WTC11 (cell line): ENCODE results near the gene UQCRHL. TPM values are rescaled to one million over a fixed set of nuclear protein-coding genes. Genes with fewer than 3 reads are reported as not detected.
A peak's percentile ranks its signal among the peaks of the same experiment; 100 is the strongest.

Experiments used
- ATAC-seq: fragments of 200-7000 bp; cut with Tn5 transposase; 2 replicates; pipeline ENCODE4 v1.10.0; 2021; ENCODE audit warnings: mild to moderate bottlenecking, moderate library complexity
- CTCF ChIA-PET: fragments of 300-600 bp; sonication (Branson Sonifier 250); formaldehyde crosslinking; loops from one replicate; lab custom pipeline; 2021; ENCODE audit warnings: antibody characterized with exemption; lab: Charles Lee
- POLR2A ChIA-PET: fragments of 350-600 bp; sonication (Branson Sonifier 250); formaldehyde crosslinking; loops from one replicate; lab custom pipeline; 2021; ENCODE audit warnings: antibody characterized with exemption; lab: Charles Lee
- DNase-seq: peaks from one replicate; pipeline ENCODE4 v3.0.0; 2021; ENCODE audit warnings: low spot score
- H3K27ac Mint-ChIP-seq: 2 replicates; pipeline ENCODE4 v1.8.0; 2021; ENCODE audit warnings: mixed read lengths
- H3K27me3 Mint-ChIP-seq: 2 replicates; pipeline ENCODE4 v1.8.0; 2021; ENCODE audit warnings: low read depth, mild to moderate bottlenecking, moderate library complexity, mixed read lengths
- H3K36me3 Mint-ChIP-seq: 2 replicates; pipeline ENCODE4 v1.8.0; 2021; ENCODE audit warnings: mixed read lengths
- H3K4me1 Mint-ChIP-seq: 2 replicates; pipeline ENCODE4 v1.8.0; 2022; ENCODE audit warnings: mixed read lengths
- H3K4me3 Mint-ChIP-seq: 2 replicates; pipeline ENCODE4 v1.8.0; 2021; ENCODE audit warnings: mild to moderate bottlenecking, moderate library complexity, mixed read lengths
- H3K9me3 Mint-ChIP-seq: 2 replicates; pipeline ENCODE4 v1.8.0; 2021; ENCODE audit warnings: mixed read lengths
- ATF1 ChIP-seq: sonication (generic); formaldehyde crosslinking; IDR thresholded peaks from 2 replicates; pipeline ENCODE4 v1.8.1; 2023; ENCODE audit warnings: mild to moderate bottlenecking, moderate library complexity, missing genetic modification reagents
- CREM ChIP-seq: sonication (generic); formaldehyde crosslinking; IDR thresholded peaks from 2 replicates; pipeline ENCODE4 v1.8.1; 2022; ENCODE audit warnings: mild to moderate bottlenecking, missing genetic modification reagents, moderate library complexity
- ESRRA ChIP-seq: sonication (generic); formaldehyde crosslinking; IDR thresholded peaks from 2 replicates; pipeline ENCODE4 v1.8.1; 2022; ENCODE audit warnings: mild to moderate bottlenecking, missing genetic modification reagents, borderline replicate concordance
- ETV6 ChIP-seq: sonication (generic); formaldehyde crosslinking; IDR thresholded peaks from 2 replicates; pipeline ENCODE4 v1.8.1; 2022; ENCODE audit warnings: mild to moderate bottlenecking, missing genetic modification reagents
- FOXP1 ChIP-seq: sonication (generic); formaldehyde crosslinking; IDR thresholded peaks from 2 replicates; pipeline ENCODE4 v1.8.0; 2022; ENCODE audit warnings: missing genetic modification reagents, mild to moderate bottlenecking, moderate library complexity, borderline replicate concordance
- GABPB1 ChIP-seq: sonication (generic); formaldehyde crosslinking; IDR thresholded peaks from 2 replicates; pipeline ENCODE4 v1.8.1; 2023; ENCODE audit warnings: mild to moderate bottlenecking, missing genetic modification reagents
- RELA ChIP-seq: sonication (generic); formaldehyde crosslinking; IDR thresholded peaks from 2 replicates; pipeline ENCODE4 v1.8.1; 2022; ENCODE audit warnings: missing genetic modification reagents, mild to moderate bottlenecking, borderline replicate concordance
- TCF7 ChIP-seq: sonication (generic); formaldehyde crosslinking; IDR thresholded peaks from 2 replicates; pipeline ENCODE4 v1.8.0; 2022; ENCODE audit warnings: mild to moderate bottlenecking, low read depth, missing genetic modification reagents, moderate library complexity
- TEAD1 ChIP-seq: sonication (generic); formaldehyde crosslinking; IDR thresholded peaks from 2 replicates; pipeline ENCODE4 v1.8.0; 2022; ENCODE audit warnings: mild to moderate bottlenecking, missing genetic modification reagents
- ZBTB21 ChIP-seq: sonication (generic); formaldehyde crosslinking; IDR thresholded peaks from 2 replicates; pipeline ENCODE4 v1.8.1; 2023; ENCODE audit warnings: mild to moderate bottlenecking, missing genetic modification reagents, borderline replicate concordance
- ZNF138 ChIP-seq: sonication (generic); formaldehyde crosslinking; conservative IDR thresholded peaks from 2 replicates; pipeline ENCODE4 v1.8.1; 2022; ENCODE audit warnings: mild to moderate bottlenecking, moderate library complexity, missing genetic modification reagents
- ZNF416 ChIP-seq: fragments of 250-450 bp; sonication (Bioruptor Pico); IDR thresholded peaks from 2 replicates; pipeline ENCODE4 v1.9.0; 2021; ENCODE audit warnings: mild to moderate bottlenecking, inconsistent platforms
- ZNF423 ChIP-seq: fragments of 250-450 bp; sonication (Bioruptor Pico); IDR thresholded peaks from 2 replicates; pipeline ENCODE4 v2.1.2; 2022; ENCODE audit warnings: mild to moderate bottlenecking, moderate library complexity
- total RNA-seq: library from RNA; stranded (reverse); gene quantifications from 3 replicates; pipeline ENCODE4 v1.2.3, GENCODE V29; 2021
- TF ChIP-seq, protein P1 (sequence below): sonication (generic); formaldehyde crosslinking; IDR thresholded peaks from 2 replicates; pipeline ENCODE4 v1.8.0; 2022; ENCODE audit warnings: mild to moderate bottlenecking, missing genetic modification reagents
- TF ChIP-seq, protein P2 (sequence below): sonication (generic); formaldehyde crosslinking; IDR thresholded peaks from 2 replicates; pipeline ENCODE4 v1.8.0; 2022; ENCODE audit warnings: mild to moderate bottlenecking, missing genetic modification reagents
- TF ChIP-seq, protein P3 (sequence below): sonication (generic); formaldehyde crosslinking; IDR thresholded peaks from 2 replicates; pipeline ENCODE4 v1.8.0; 2023; ENCODE audit warnings: missing genetic modification reagents
- TF ChIP-seq, protein P4 (sequence below): sonication (generic); formaldehyde crosslinking; IDR thresholded peaks from 2 replicates; pipeline ENCODE4 v1.8.0; 2022; ENCODE audit warnings: mild to moderate bottlenecking, missing genetic modification reagents
- TF ChIP-seq, protein P5 (sequence below): sonication (generic); formaldehyde crosslinking; IDR thresholded peaks from 2 replicates; pipeline ENCODE4 v1.8.1; 2022; ENCODE audit warnings: mild to moderate bottlenecking, moderate library complexity, missing genetic modification reagents
- TF ChIP-seq, protein P6 (sequence below): fragments of 250-450 bp; sonication (Bioruptor Pico); IDR thresholded peaks from 2 replicates; pipeline ENCODE4 v1.8.0; 2021; ENCODE audit warnings: mild to moderate bottlenecking
- TF ChIP-seq, protein P7 (sequence below): sonication (generic); formaldehyde crosslinking; IDR thresholded peaks from 2 replicates; pipeline ENCODE4 v1.8.1; 2023; ENCODE audit warnings: mild to moderate bottlenecking, missing genetic modification reagents, moderate library complexity
- TF ChIP-seq, protein P8 (sequence below): sonication (generic); formaldehyde crosslinking; IDR thresholded peaks from 2 replicates; pipeline ENCODE4 v1.8.1; 2022; ENCODE audit warnings: mild to moderate bottlenecking, missing genetic modification reagents, moderate library complexity, borderline replicate concordance
- TF ChIP-seq, protein P9 (sequence below): sonication (generic); formaldehyde crosslinking; IDR thresholded peaks from 2 replicates; pipeline ENCODE4 v1.8.1; 2023; ENCODE audit warnings: mild to moderate bottlenecking, moderate library complexity, missing genetic modification reagents
- TF ChIP-seq, protein P10 (sequence below): sonication (generic); formaldehyde crosslinking; IDR thresholded peaks from 2 replicates; pipeline ENCODE4 v1.8.0; 2022; ENCODE audit warnings: mild to moderate bottlenecking, missing genetic modification reagents

The UQCRHL gene
- total RNA-seq, 1 experiment from 2014 or later, result 3.8 TPM

DNA sequence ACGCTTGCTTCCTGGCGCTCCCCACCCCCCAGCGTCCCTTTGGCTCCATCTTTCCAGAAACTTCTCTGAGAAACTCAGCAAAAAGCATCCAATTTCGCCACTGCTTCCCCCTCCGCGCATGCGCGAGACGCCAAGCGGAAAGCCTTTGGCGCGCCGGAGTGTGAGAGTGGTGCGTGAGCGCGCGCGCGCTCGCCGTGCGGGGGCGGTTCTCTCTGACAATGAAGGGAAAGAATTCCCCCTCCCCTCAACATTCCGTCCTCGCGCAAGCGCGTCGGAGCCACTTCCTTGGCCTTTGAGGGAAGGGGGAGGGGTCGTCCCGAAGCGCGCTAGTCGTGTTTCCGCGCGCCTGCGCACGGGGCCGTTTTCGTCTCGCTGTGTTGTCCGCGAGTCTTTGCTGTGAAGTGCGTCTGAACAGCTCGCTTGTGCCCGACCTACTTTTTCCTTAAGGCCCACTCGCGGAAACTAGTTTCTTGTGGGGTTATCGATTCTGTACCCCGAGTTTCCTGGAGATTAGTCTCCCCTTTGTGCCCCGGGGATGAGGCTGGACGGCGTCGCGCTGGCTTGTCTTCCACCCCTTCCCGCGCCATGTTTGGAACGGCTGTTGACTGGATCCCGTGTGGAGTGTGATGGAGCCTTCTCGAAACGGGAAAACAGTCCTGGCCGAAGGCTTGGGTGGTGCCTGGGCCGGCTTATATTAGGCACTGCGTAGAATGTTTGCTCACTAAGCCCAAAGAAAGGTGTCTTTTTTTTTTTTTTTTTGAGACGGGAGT lies 28.5 kb upstream of the UQCRHL start:
- Mint-ChIP-seq H3K9me3 (no peaks in the 10 kb centered on the region), H3K4me3 (peak overlapping the region; percentile 81), H3K27me3 (no peaks in the 10 kb centered on the region; the same call in 1 of the 2 replicates), H3K36me3 (peaks cover 7% of the 10 kb centered on the region), H3K4me1 (peaks cover 33% of the 10 kb centered on the region), H3K27ac (peak overlapping the region; percentile 99)
- ChIA-PET CTCF (interaction anchor here (1.0 kb wide), 1 partner anchor 12 kb away, joined by 3 read pairs; the partner anchor contains the start of gene SPEN), POLR2A (interaction anchor here (0.7 to 3.7 kb wide), 2 partner anchors 12 to 136 kb away, joined by 4 to 51 read pairs; partner anchors contain the start of gene SPEN)
- peak; percentile 92 for DNase-seq
- peak; percentile 50 for ATAC-seq
- no peak for TF ChIP-seq ZNF423 (CRISPR knock-in tag)
- no peak for TF ChIP-seq ZBTB21 (CRISPR knock-in tag)
- no peak for TF ChIP-seq ZNF138 (CRISPR knock-in tag)
- TF ChIP-seq, protein P1, sequence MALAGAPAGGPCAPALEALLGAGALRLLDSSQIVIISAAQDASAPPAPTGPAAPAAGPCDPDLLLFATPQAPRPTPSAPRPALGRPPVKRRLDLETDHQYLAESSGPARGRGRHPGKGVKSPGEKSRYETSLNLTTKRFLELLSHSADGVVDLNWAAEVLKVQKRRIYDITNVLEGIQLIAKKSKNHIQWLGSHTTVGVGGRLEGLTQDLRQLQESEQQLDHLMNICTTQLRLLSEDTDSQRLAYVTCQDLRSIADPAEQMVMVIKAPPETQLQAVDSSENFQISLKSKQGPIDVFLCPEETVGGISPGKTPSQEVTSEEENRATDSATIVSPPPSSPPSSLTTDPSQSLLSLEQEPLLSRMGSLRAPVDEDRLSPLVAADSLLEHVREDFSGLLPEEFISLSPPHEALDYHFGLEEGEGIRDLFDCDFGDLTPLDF (CRISPR knock-in tag), result no peak
- TF ChIP-seq, protein P2, sequence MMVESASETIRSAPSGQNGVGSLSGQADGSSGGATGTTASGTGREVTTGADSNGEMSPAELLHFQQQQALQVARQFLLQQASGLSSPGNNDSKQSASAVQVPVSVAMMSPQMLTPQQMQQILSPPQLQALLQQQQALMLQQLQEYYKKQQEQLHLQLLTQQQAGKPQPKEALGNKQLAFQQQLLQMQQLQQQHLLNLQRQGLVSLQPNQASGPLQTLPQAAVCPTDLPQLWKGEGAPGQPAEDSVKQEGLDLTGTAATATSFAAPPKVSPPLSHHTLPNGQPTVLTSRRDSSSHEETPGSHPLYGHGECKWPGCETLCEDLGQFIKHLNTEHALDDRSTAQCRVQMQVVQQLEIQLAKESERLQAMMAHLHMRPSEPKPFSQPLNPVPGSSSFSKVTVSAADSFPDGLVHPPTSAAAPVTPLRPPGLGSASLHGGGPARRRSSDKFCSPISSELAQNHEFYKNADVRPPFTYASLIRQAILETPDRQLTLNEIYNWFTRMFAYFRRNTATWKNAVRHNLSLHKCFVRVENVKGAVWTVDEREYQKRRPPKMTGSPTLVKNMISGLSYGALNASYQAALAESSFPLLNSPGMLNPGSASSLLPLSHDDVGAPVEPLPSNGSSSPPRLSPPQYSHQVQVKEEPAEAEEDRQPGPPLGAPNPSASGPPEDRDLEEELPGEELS (CRISPR knock-in tag), result peak; percentile 78
- peak; percentile 52; the same call in 1 of the 2 replicates for TF ChIP-seq TEAD1 (CRISPR knock-in tag)
- TF ChIP-seq, protein P3, sequence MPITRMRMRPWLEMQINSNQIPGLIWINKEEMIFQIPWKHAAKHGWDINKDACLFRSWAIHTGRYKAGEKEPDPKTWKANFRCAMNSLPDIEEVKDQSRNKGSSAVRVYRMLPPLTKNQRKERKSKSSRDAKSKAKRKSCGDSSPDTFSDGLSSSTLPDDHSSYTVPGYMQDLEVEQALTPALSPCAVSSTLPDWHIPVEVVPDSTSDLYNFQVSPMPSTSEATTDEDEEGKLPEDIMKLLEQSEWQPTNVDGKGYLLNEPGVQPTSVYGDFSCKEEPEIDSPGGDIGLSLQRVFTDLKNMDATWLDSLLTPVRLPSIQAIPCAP (CRISPR knock-in tag), result 0 out of 2 replicates have a peak, but pooled peaks have one; percentile 76
- no peak for TF ChIP-seq ZNF416
- TF ChIP-seq, protein P4, sequence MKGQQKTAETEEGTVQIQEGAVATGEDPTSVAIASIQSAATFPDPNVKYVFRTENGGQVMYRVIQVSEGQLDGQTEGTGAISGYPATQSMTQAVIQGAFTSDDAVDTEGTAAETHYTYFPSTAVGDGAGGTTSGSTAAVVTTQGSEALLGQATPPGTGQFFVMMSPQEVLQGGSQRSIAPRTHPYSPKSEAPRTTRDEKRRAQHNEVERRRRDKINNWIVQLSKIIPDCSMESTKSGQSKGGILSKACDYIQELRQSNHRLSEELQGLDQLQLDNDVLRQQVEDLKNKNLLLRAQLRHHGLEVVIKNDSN, result no peak
- TF ChIP-seq, protein P5, sequence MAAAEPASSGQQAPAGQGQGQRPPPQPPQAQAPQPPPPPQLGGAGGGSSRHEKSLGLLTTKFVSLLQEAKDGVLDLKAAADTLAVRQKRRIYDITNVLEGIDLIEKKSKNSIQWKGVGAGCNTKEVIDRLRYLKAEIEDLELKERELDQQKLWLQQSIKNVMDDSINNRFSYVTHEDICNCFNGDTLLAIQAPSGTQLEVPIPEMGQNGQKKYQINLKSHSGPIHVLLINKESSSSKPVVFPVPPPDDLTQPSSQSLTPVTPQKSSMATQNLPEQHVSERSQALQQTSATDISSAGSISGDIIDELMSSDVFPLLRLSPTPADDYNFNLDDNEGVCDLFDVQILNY (CRISPR knock-in tag), result peak; percentile 93
- TF ChIP-seq TCF7 (CRISPR knock-in tag), result no peak
- TF ChIP-seq FOXP1 (CRISPR knock-in tag), result peak; percentile 58
- TF ChIP-seq GABPB1 (CRISPR knock-in tag), result 0 out of 2 replicates have a peak, but pooled peaks have one; percentile 13
- TF ChIP-seq, protein P6, sequence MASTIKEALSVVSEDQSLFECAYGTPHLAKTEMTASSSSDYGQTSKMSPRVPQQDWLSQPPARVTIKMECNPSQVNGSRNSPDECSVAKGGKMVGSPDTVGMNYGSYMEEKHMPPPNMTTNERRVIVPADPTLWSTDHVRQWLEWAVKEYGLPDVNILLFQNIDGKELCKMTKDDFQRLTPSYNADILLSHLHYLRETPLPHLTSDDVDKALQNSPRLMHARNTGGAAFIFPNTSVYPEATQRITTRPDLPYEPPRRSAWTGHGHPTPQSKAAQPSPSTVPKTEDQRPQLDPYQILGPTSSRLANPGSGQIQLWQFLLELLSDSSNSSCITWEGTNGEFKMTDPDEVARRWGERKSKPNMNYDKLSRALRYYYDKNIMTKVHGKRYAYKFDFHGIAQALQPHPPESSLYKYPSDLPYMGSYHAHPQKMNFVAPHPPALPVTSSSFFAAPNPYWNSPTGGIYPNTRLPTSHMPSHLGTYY (CRISPR knock-in tag), result no peak
- TF ChIP-seq, protein P7, sequence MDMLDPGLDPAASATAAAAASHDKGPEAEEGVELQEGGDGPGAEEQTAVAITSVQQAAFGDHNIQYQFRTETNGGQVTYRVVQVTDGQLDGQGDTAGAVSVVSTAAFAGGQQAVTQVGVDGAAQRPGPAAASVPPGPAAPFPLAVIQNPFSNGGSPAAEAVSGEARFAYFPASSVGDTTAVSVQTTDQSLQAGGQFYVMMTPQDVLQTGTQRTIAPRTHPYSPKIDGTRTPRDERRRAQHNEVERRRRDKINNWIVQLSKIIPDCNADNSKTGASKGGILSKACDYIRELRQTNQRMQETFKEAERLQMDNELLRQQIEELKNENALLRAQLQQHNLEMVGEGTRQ (CRISPR knock-in tag), result no peak
- TF ChIP-seq, protein P8, sequence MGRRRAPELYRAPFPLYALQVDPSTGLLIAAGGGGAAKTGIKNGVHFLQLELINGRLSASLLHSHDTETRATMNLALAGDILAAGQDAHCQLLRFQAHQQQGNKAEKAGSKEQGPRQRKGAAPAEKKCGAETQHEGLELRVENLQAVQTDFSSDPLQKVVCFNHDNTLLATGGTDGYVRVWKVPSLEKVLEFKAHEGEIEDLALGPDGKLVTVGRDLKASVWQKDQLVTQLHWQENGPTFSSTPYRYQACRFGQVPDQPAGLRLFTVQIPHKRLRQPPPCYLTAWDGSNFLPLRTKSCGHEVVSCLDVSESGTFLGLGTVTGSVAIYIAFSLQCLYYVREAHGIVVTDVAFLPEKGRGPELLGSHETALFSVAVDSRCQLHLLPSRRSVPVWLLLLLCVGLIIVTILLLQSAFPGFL (CRISPR knock-in tag), result no peak
- TF ChIP-seq CREM (CRISPR knock-in tag), result peak; percentile 72; the same call in 1 of the 2 replicates
- TF ChIP-seq ESRRA (CRISPR knock-in tag), result no peak
- TF ChIP-seq RELA (CRISPR knock-in tag), result no peak
- TF ChIP-seq, protein P9, sequence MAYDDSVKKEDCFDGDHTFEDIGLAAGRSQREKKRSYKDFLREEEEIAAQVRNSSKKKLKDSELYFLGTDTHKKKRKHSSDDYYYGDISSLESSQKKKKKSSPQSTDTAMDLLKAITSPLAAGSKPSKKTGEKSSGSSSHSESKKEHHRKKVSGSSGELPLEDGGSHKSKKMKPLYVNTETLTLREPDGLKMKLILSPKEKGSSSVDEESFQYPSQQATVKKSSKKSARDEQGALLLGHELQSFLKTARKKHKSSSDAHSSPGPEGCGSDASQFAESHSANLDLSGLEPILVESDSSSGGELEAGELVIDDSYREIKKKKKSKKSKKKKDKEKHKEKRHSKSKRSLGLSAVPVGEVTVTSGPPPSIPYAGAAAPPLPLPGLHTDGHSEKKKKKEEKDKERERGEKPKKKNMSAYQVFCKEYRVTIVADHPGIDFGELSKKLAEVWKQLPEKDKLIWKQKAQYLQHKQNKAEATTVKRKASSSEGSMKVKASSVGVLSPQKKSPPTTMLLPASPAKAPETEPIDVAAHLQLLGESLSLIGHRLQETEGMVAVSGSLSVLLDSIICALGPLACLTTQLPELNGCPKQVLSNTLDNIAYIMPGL (CRISPR knock-in tag), result peak; percentile 65
- TF ChIP-seq ETV6 (CRISPR knock-in tag), result peak; percentile 96
- no peak for TF ChIP-seq ATF1
- TF ChIP-seq, protein P10, sequence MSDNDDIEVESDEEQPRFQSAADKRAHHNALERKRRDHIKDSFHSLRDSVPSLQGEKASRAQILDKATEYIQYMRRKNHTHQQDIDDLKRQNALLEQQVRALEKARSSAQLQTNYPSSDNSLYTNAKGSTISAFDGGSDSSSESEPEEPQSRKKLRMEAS (CRISPR knock-in tag), result peak; percentile 74; the same call in 1 of the 2 replicates
